IMR-90 (cell line): ENCODE measurements around the gene OVOL3.

ENCODE experiments used
- BHLHE40 ChIP-seq: fragments of 150-350 bp; IDR thresholded peaks from 2 replicates; pipeline ENCODE4 v1.6.1; 2016; ENCODE audit warnings: mild to moderate bottlenecking, low read depth, low read length
- CEBPB ChIP-seq: IDR thresholded peaks from 2 replicates; pipeline ENCODE4 v1.6.1; 2012; ENCODE audit warnings: low read depth, low read length, improper control_type of control experiment
- FOS ChIP-seq: fragments of 150-350 bp; IDR thresholded peaks from 2 replicates; pipeline ENCODE4 v1.6.1; 2016; ENCODE audit warnings: low read depth, low read length
- NFE2L2 ChIP-seq: fragments of 150-350 bp; IDR thresholded peaks from 2 replicates; pipeline ENCODE4 v1.6.1; 2016; ENCODE audit warnings: low read depth, mild to moderate bottlenecking, low read length
- POLR2A ChIP-seq: IDR thresholded peaks from 2 replicates; pipeline ENCODE4 v1.6.1; 2012; ENCODE audit warnings: mild to moderate bottlenecking, low read depth, low read length
- RAD21 ChIP-seq: IDR thresholded peaks from 2 replicates; pipeline ENCODE4 v1.6.1; 2012; ENCODE audit warnings: low read length, improper control_type of control experiment
- RCOR1 ChIP-seq: IDR thresholded peaks from 2 replicates; pipeline ENCODE4 v1.6.1; 2012; ENCODE audit warnings: mild to moderate bottlenecking, low read length, improper control_type of control experiment; ENCODE audit not compliant: insufficient replicate concordance
- RFX5 ChIP-seq: IDR thresholded peaks from 2 replicates; pipeline ENCODE4 v1.8.0; 2012; ENCODE audit warnings: low read depth, mild to moderate bottlenecking, low read length, moderate library complexity
- SMC3 ChIP-seq: fragments of 150-350 bp; IDR thresholded peaks from 2 replicates; pipeline ENCODE4 v1.6.1; 2016; ENCODE audit warnings: low read depth, mild to moderate bottlenecking, antibody characterized with exemption, low read length, moderate library complexity
- TF ChIP-seq, protein P1 (sequence below): fragments of 150-350 bp; IDR thresholded peaks from 2 replicates; pipeline ENCODE4 v1.6.1; 2016; ENCODE audit warnings: low read depth, mild to moderate bottlenecking, low read length, moderate library complexity, borderline replicate concordance
- TF ChIP-seq, protein P2 (sequence below): fragments of 150-350 bp; IDR thresholded peaks from 2 replicates; pipeline ENCODE4 v1.6.1; 2017; ENCODE audit warnings: mild to moderate bottlenecking, antibody characterized with exemption, low read length, low read depth
- TF ChIP-seq, protein P3 (sequence below): conservative IDR thresholded peaks from 2 replicates; pipeline ENCODE4 v1.5.1; 2012; ENCODE audit warnings: mild to moderate bottlenecking, low read depth, low read length, improper control_type of control experiment

DNA sequence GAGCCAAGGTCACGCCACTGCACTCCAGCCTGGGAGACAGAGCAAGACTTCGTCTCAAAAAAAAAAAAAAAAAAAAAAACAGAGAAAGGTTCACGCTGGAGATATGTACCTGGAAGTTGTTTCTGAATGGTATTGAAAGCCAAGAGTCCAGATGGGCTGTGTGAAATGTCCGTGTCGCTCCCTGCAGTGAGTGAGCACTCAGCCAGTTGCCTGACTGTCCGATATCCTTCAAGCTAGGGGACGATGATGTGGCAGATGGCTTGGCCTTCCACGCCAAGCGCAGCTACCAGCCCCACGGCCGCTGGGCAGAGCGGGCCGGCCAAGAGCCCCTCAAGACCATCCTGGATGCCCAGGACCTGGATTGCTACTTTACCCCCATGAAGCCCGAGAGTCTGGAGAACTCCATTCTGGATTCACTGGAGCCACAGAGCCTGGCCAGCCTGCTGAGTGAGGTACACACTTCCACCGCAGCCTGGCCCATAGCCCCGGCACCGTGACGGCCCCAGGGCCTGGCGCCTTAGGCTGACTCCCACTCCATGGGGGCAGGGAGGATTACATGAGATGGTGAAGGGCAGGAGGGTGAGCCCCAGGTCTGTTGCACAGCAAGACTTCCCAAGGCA is 11.7 kb upstream of the OVOL3 start:
- TF ChIP-seq POLR2A (no peak), FOS (no peak), RFX5 (no peak), RAD21 (no peak), BHLHE40 (no peak), SMC3 (no peak), NFE2L2 (no peak), RCOR1 (no peak), CEBPB (no peak)
- TF ChIP-seq, protein P1, sequence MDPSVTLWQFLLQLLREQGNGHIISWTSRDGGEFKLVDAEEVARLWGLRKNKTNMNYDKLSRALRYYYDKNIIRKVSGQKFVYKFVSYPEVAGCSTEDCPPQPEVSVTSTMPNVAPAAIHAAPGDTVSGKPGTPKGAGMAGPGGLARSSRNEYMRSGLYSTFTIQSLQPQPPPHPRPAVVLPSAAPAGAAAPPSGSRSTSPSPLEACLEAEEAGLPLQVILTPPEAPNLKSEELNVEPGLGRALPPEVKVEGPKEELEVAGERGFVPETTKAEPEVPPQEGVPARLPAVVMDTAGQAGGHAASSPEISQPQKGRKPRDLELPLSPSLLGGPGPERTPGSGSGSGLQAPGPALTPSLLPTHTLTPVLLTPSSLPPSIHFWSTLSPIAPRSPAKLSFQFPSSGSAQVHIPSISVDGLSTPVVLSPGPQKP = no peak
- TF ChIP-seq, protein P2, sequence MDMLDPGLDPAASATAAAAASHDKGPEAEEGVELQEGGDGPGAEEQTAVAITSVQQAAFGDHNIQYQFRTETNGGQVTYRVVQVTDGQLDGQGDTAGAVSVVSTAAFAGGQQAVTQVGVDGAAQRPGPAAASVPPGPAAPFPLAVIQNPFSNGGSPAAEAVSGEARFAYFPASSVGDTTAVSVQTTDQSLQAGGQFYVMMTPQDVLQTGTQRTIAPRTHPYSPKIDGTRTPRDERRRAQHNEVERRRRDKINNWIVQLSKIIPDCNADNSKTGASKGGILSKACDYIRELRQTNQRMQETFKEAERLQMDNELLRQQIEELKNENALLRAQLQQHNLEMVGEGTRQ = no peak
- TF ChIP-seq, protein P3, sequence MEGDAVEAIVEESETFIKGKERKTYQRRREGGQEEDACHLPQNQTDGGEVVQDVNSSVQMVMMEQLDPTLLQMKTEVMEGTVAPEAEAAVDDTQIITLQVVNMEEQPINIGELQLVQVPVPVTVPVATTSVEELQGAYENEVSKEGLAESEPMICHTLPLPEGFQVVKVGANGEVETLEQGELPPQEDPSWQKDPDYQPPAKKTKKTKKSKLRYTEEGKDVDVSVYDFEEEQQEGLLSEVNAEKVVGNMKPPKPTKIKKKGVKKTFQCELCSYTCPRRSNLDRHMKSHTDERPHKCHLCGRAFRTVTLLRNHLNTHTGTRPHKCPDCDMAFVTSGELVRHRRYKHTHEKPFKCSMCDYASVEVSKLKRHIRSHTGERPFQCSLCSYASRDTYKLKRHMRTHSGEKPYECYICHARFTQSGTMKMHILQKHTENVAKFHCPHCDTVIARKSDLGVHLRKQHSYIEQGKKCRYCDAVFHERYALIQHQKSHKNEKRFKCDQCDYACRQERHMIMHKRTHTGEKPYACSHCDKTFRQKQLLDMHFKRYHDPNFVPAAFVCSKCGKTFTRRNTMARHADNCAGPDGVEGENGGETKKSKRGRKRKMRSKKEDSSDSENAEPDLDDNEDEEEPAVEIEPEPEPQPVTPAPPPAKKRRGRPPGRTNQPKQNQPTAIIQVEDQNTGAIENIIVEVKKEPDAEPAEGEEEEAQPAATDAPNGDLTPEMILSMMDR = no peak
